Effector memory CD4-positive, alpha-beta T cell (primary cell): Measurements from ENCODE around the gene FOSL1.

Experiments
- DNase-seq, 3 donors: peaks; one replicate each; pipeline ENCODE4 v3.0.0-alpha.2; 2020
- H3K27ac ChIP-seq: 2 replicates; pipeline ENCODE4 v1.7.0; 2013; ENCODE audit warnings: mild to moderate bottlenecking, low read length, moderate library complexity; ENCODE audit not compliant: insufficient read depth, poor library complexity, severe bottlenecking
- H3K27me3 ChIP-seq: replicated peaks from 2 replicates; pipeline ENCODE4 v1.7.0; 2013; ENCODE audit warnings: mild to moderate bottlenecking, low read length; ENCODE audit not compliant: insufficient read depth, control insufficient read depth, poor library complexity, severe bottlenecking
- H3K36me3 ChIP-seq: 2 replicates; pipeline ENCODE4 v1.7.0; 2013; ENCODE audit warnings: mild to moderate bottlenecking, low read length, moderate library complexity; ENCODE audit not compliant: control insufficient read depth, insufficient read depth
- H3K4me1 ChIP-seq: 2 replicates; pipeline ENCODE4 v1.7.0; 2013; ENCODE audit warnings: low read length, mild to moderate bottlenecking; ENCODE audit not compliant: control insufficient read depth, insufficient read depth, poor library complexity, severe bottlenecking
- H3K4me3 ChIP-seq: 2 replicates; pipeline ENCODE4 v1.7.0; 2013; ENCODE audit warnings: low read length, low read depth, mild to moderate bottlenecking; ENCODE audit not compliant: insufficient read depth, poor library complexity, severe bottlenecking
- H3K9me3 ChIP-seq: 2 replicates; pipeline ENCODE4 v1.7.0; 2013; ENCODE audit warnings: mild to moderate bottlenecking, low read length, moderate library complexity; ENCODE audit not compliant: control insufficient read depth

Gene FOSL1

GRCh38 chr11:65890324-65891218, 9.6 kb downstream of the FOSL1 start, which contains the start of gene CCDC85B:
Gene CCDC85B (plus strand): TSS chr11:65890673. CDS start chr11:65890784, 111 bp downstream.
- no peaks in the 10 kb centered on the region for H3K9me3 ChIP-seq
- H3K27ac ChIP-seq = peak within 1 kb of the TSS; percentile 90
- DNase-seq = peak; percentile 96 to 97 (median 97)
- peaks cover 45% of the 10 kb centered on the region for H3K4me1 ChIP-seq
- H3K27me3 ChIP-seq = no peaks in the 10 kb centered on the region
- peaks cover 2% of the 10 kb centered on the region for H3K36me3 ChIP-seq
- peak within 1 kb of the TSS; percentile 79 for H3K4me3 ChIP-seq

- peak within 1 kb of the TSS; percentile 90 for H3K27ac ChIP-seq
- H3K9me3 ChIP-seq = no peaks in the 10 kb centered on the region
- H3K4me3 ChIP-seq = peak within 1 kb of the TSS; percentile 79
- H3K4me1 ChIP-seq = peaks cover 38% of the 10 kb centered on the region
- peak; percentile 92 to 95 (median 93) for DNase-seq
- H3K27me3 ChIP-seq = no peaks in the 10 kb centered on the region
- H3K36me3 ChIP-seq = peaks cover 16% of the 10 kb centered on the region
Measured at GRCh38 chr11:65888163-65888814, 11.9 kb downstream of the FOSL1 start, which contains the start of gene FIBP. Gene FIBP (minus strand): TSS chr11:65888471. CDS start chr11:65888418, 53 bp downstream.

- Histone ChIP-seq H3K27me3 (no peaks in the 10 kb centered on the region), H3K27ac (peak overlapping the region; percentile 90), H3K4me3 (peak overlapping the region; percentile 79), H3K9me3 (no peaks in the 10 kb centered on the region), H3K4me1 (peaks cover 33% of the 10 kb centered on the region), H3K36me3 (peaks cover 22% of the 10 kb centered on the region)
- DNase-seq = no peak
Measured at GRCh38 chr11:65887723-65888162, 12.4 kb downstream of the FOSL1 start.

- Histone ChIP-seq H3K27me3 (no peaks in the 10 kb centered on the region), H3K36me3 (peaks cover 27% of the 10 kb centered on the region), H3K9me3 (no peaks in the 10 kb centered on the region), H3K4me1 (peaks cover 26% of the 10 kb centered on the region), H3K4me3 (no peak overlapping the region), H3K27ac (peak overlapping the region; percentile 90)
- DNase-seq = no peak
Measured at GRCh38 chr11:65886826-65887722, 13.1 kb downstream of the FOSL1 start.

- H3K27me3 ChIP-seq = no peaks in the 10 kb centered on the region
- peaks cover 27% of the 10 kb centered on the region for H3K36me3 ChIP-seq
- DNase-seq = no peak
- H3K4me1 ChIP-seq = peaks cover 22% of the 10 kb centered on the region
- no peaks in the 10 kb centered on the region for H3K9me3 ChIP-seq
- H3K4me3 ChIP-seq = no peak overlapping the region
- H3K27ac ChIP-seq = no peak overlapping the region
Measured at GRCh38 chr11:65885808-65886536, 14.2 kb downstream of the FOSL1 start.

GRCh38 chr11:65885231-65885630, 15.0 kb downstream of the FOSL1 start:
- DNase-seq = no peak
- no peak overlapping the region for H3K4me3 ChIP-seq
- peaks cover 27% of the 10 kb centered on the region for H3K36me3 ChIP-seq
- H3K9me3 ChIP-seq = no peaks in the 10 kb centered on the region
- H3K27ac ChIP-seq = no peak overlapping the region
- peaks cover 29% of the 10 kb centered on the region for H3K4me1 ChIP-seq
- no peaks in the 10 kb centered on the region for H3K27me3 ChIP-seq

- H3K27me3 ChIP-seq = no peaks in the 10 kb centered on the region
- H3K9me3 ChIP-seq = no peaks in the 10 kb centered on the region
- DNase-seq = peak; percentile 65 to 74 (median 67)
- no peak overlapping the region for H3K4me3 ChIP-seq
- H3K36me3 ChIP-seq = peaks cover 27% of the 10 kb centered on the region
- H3K4me1 ChIP-seq = peaks cover 28% of the 10 kb centered on the region
- H3K27ac ChIP-seq = no peak overlapping the region
Measured at GRCh38 chr11:65884716-65885092, 15.5 kb downstream of the FOSL1 start.

GRCh38 chr11:65883786-65884715, 16.1 kb downstream of the FOSL1 start:
- Histone ChIP-seq H3K27me3 (no peaks in the 10 kb centered on the region), H3K36me3 (peaks cover 27% of the 10 kb centered on the region), H3K9me3 (no peaks in the 10 kb centered on the region), H3K4me1 (peaks cover 33% of the 10 kb centered on the region), H3K4me3 (no peak overlapping the region), H3K27ac (no peak overlapping the region)
- no peak for DNase-seq
